ENCODE results near the gene MYH13. TPM values are rescaled to one million over a fixed set of nuclear protein-coding genes. Genes with fewer than 3 reads are reported as not detected.

Gene MYH13
- total RNA-seq: not detected in 2 replicates

- Mint-ChIP-seq H3K4me1 (no peaks in the 10 kb centered on the region), H3K36me3 (ENCODE audit: low read depth) (no peaks in the 10 kb centered on the region), H3K9me3 (no peaks in the 10 kb centered on the region), H3K4me3 (no peak within 1 kb of the TSS), H3K27ac (no peak within 1 kb of the TSS), H3K27me3 (no peaks in the 10 kb centered on the region)
- DNase-seq: no peak
- intact Hi-C loops (cut with micrococcal nuclease): no loop called here
These were observed at the start of gene MYH13 for GRCh38 chr17:10372906-10373305. Gene MYH13, minus strand, starts transcription at chr17:10373006. Its CDS starts 8,476 bp downstream, at chr17:10364530.

- Mint-ChIP-seq H3K36me3 (ENCODE audit: low read depth) (no peaks in the 10 kb centered on the region), H3K4me1 (no peaks in the 10 kb centered on the region), H3K27ac (no peak within 1 kb of the TSS), H3K27me3 (no peaks in the 10 kb centered on the region), H3K9me3 (no peaks in the 10 kb centered on the region), H3K4me3 (no peak within 1 kb of the TSS)
- DNase-seq: no peak
- intact Hi-C loops (cut with micrococcal nuclease): no loop called here
These were observed 49.2 kb upstream of the MYH13 start, which contains the start of gene MYH8 for GRCh38 chr17:10421900-10422542. Gene MYH8, minus strand, starts transcription at chr17:10421950. Its CDS starts 1,723 bp downstream, at chr17:10420227.

- Mint-ChIP-seq H3K9me3 (no peaks in the 10 kb centered on the region), H3K36me3 (ENCODE audit: low read depth) (no peaks in the 10 kb centered on the region), H3K27ac (no peak overlapping the region), H3K4me3 (no peak overlapping the region), H3K27me3 (no peaks in the 10 kb centered on the region), H3K4me1 (no peaks in the 10 kb centered on the region)
- intact Hi-C loops (cut with micrococcal nuclease): no loop called here
- DNase-seq: no peak
These were observed 48.4 kb upstream of the MYH13 start for GRCh38 chr17:10421211-10421610.

- Mint-ChIP-seq H3K27ac (no peak overlapping the region), H3K36me3 (ENCODE audit: low read depth) (no peaks in the 10 kb centered on the region), H3K4me3 (no peak overlapping the region), H3K4me1 (no peaks in the 10 kb centered on the region), H3K9me3 (no peaks in the 10 kb centered on the region), H3K27me3 (no peaks in the 10 kb centered on the region)
- DNase-seq: no peak
- intact Hi-C loops (cut with micrococcal nuclease): no loop called here
These were observed 48.0 kb upstream of the MYH13 start for GRCh38 chr17:10420811-10421210.

GRCh38 chr17:10417431-10417830, 44.6 kb upstream of the MYH13 start:
- Mint-ChIP-seq H3K4me1 (no peaks in the 10 kb centered on the region), H3K9me3 (no peaks in the 10 kb centered on the region), H3K36me3 (ENCODE audit: low read depth) (no peaks in the 10 kb centered on the region), H3K27ac (no peak overlapping the region), H3K4me3 (no peak overlapping the region), H3K27me3 (no peaks in the 10 kb centered on the region)
- intact Hi-C loops (cut with micrococcal nuclease): no loop called here
- no peak for DNase-seq

GRCh38 chr17:10415161-10415560, 42.4 kb upstream of the MYH13 start:
- H3K36me3 Mint-ChIP-seq (ENCODE audit: low read depth): no peaks in the 10 kb centered on the region
- no peak for DNase-seq
- no peak overlapping the region for H3K27ac Mint-ChIP-seq
- H3K9me3 Mint-ChIP-seq: no peaks in the 10 kb centered on the region
- H3K4me1 Mint-ChIP-seq: no peaks in the 10 kb centered on the region
- H3K4me3 Mint-ChIP-seq: no peak overlapping the region
- no peaks in the 10 kb centered on the region for H3K27me3 Mint-ChIP-seq
- intact Hi-C loops (cut with micrococcal nuclease): no loop called here

GRCh38 chr17:10403589-10403988, 30.8 kb upstream of the MYH13 start:
- Mint-ChIP-seq H3K9me3 (no peaks in the 10 kb centered on the region), H3K36me3 (ENCODE audit: low read depth) (no peaks in the 10 kb centered on the region), H3K4me3 (no peak overlapping the region), H3K4me1 (no peaks in the 10 kb centered on the region), H3K27me3 (no peaks in the 10 kb centered on the region), H3K27ac (no peak overlapping the region)
- intact Hi-C loops (cut with micrococcal nuclease): no loop called here
- DNase-seq: no peak

- H3K9me3 Mint-ChIP-seq: no peaks in the 10 kb centered on the region
- H3K4me1 Mint-ChIP-seq: no peaks in the 10 kb centered on the region
- no peaks in the 10 kb centered on the region for H3K36me3 Mint-ChIP-seq (ENCODE audit: low read depth)
- no peak overlapping the region for H3K27ac Mint-ChIP-seq
- H3K27me3 Mint-ChIP-seq: no peaks in the 10 kb centered on the region
- intact Hi-C loops (cut with micrococcal nuclease): no loop called here
- no peak overlapping the region for H3K4me3 Mint-ChIP-seq
- DNase-seq: no peak
These were observed 25.5 kb upstream of the MYH13 start for GRCh38 chr17:10398352-10398751.

GRCh38 chr17:10396524-10397163, 23.8 kb upstream of the MYH13 start:
- no peak for DNase-seq
- Mint-ChIP-seq H3K27ac (no peak overlapping the region), H3K27me3 (no peaks in the 10 kb centered on the region), H3K4me3 (no peak overlapping the region), H3K9me3 (no peaks in the 10 kb centered on the region), H3K36me3 (ENCODE audit: low read depth) (no peaks in the 10 kb centered on the region), H3K4me1 (no peaks in the 10 kb centered on the region)
- intact Hi-C loops (cut with micrococcal nuclease): no loop called here

GRCh38 chr17:10394201-10394887, 21.5 kb upstream of the MYH13 start:
- DNase-seq: no peak
- no peaks in the 10 kb centered on the region for H3K36me3 Mint-ChIP-seq (ENCODE audit: low read depth)
- intact Hi-C loops (cut with micrococcal nuclease): no loop called here
- no peak overlapping the region for H3K27ac Mint-ChIP-seq
- no peaks in the 10 kb centered on the region for H3K4me1 Mint-ChIP-seq
- no peak overlapping the region for H3K4me3 Mint-ChIP-seq
- no peaks in the 10 kb centered on the region for H3K27me3 Mint-ChIP-seq
- no peaks in the 10 kb centered on the region for H3K9me3 Mint-ChIP-seq

GRCh38 chr17:10392880-10393279, 20.1 kb upstream of the MYH13 start:
- intact Hi-C loops (cut with micrococcal nuclease): no loop called here

GRCh38 chr17:10385871-10386270, 13.1 kb upstream of the MYH13 start:
- no peaks in the 10 kb centered on the region for H3K36me3 Mint-ChIP-seq (ENCODE audit: low read depth)
- no peak overlapping the region for H3K4me3 Mint-ChIP-seq
- no peak for DNase-seq
- no peaks in the 10 kb centered on the region for H3K9me3 Mint-ChIP-seq
- H3K27me3 Mint-ChIP-seq: no peaks in the 10 kb centered on the region
- intact Hi-C loops (cut with micrococcal nuclease): no loop called here
- no peaks in the 10 kb centered on the region for H3K4me1 Mint-ChIP-seq
- H3K27ac Mint-ChIP-seq: no peak overlapping the region

More at GRCh38 chr17:10392880-10393279, 20.1 kb upstream of the MYH13 start:
- H3K4me1 Mint-ChIP-seq: no peaks in the 10 kb centered on the region
- no peak overlapping the region for H3K4me3 Mint-ChIP-seq
- DNase-seq: no peak
- H3K9me3 Mint-ChIP-seq: no peaks in the 10 kb centered on the region
- no peaks in the 10 kb centered on the region for H3K27me3 Mint-ChIP-seq
- H3K27ac Mint-ChIP-seq: no peak overlapping the region
- H3K36me3 Mint-ChIP-seq (ENCODE audit: low read depth): no peaks in the 10 kb centered on the region

GRCh38 chr17:10384175-10384574, 11.4 kb upstream of the MYH13 start:
- DNase-seq: no peak
- no peak overlapping the region for H3K27ac Mint-ChIP-seq
- intact Hi-C loops (cut with micrococcal nuclease): no loop called here
- H3K9me3 Mint-ChIP-seq: no peaks in the 10 kb centered on the region
- H3K36me3 Mint-ChIP-seq (ENCODE audit: low read depth): no peaks in the 10 kb centered on the region
- H3K4me1 Mint-ChIP-seq: no peaks in the 10 kb centered on the region
- no peak overlapping the region for H3K4me3 Mint-ChIP-seq
- H3K27me3 Mint-ChIP-seq: peaks cover 3% of the 10 kb centered on the region

- H3K27ac Mint-ChIP-seq: no peak overlapping the region
- no peak for DNase-seq
- no peak overlapping the region for H3K4me3 Mint-ChIP-seq
- peaks cover 3% of the 10 kb centered on the region for H3K27me3 Mint-ChIP-seq
- H3K9me3 Mint-ChIP-seq: no peaks in the 10 kb centered on the region
- no peaks in the 10 kb centered on the region for H3K36me3 Mint-ChIP-seq (ENCODE audit: low read depth)
- no peaks in the 10 kb centered on the region for H3K4me1 Mint-ChIP-seq
- intact Hi-C loops (cut with micrococcal nuclease): no loop called here
These were observed 8.0 kb upstream of the MYH13 start for GRCh38 chr17:10380631-10381408.
